K562 treated with DMSO at 1 percent for 24 hours (cell line): ENCODE measurements around the gene MCM8. TPM values are rescaled to one million over a fixed set of nuclear protein-coding genes. Genes with fewer than 3 reads are reported as not detected.

Experiments used
- total RNA-seq: library from RNA; unstranded; fragments of 300-600 nt; gene quantifications from 2 replicates; pipeline ENCODE4 v1.2.3, GENCODE V29; 2022; ENCODE audit warnings: low read depth; ENCODE audit not compliant: insufficient read depth

Gene MCM8
- total RNA-seq, result 10.7 and 13.6 TPM in 2 replicates

GRCh38 chr20:5950271-5951031 is at the start of gene MCM8, which contains the start of gene TRMT6:
TSS of gene MCM8 (plus strand) at chr20:5950652. CDS start at chr20:5952016, 1,364 bp downstream.
TSS of gene TRMT6 (minus strand) at chr20:5950533. CDS start at chr20:5950405, 128 bp downstream.

Other genes starting within 250 kb of the MCM8 start
- 11.8 and 15.2 TPM in 2 replicates for gene SHLD1, start 200.3 kb upstream of the MCM8 start, total RNA-seq
- gene CHGB, start 39.1 kb upstream of the MCM8 start, total RNA-seq, result not detected in 2 replicates
- gene TRMT6, start 119 bp upstream of the MCM8 start, total RNA-seq, result 6.5 and 6.8 TPM in 2 replicates
- 12.4 TPM in 2 replicates for gene CRLS1, start 55.5 kb downstream of the MCM8 start, total RNA-seq
- gene LRRN4, start 103.4 kb downstream of the MCM8 start, total RNA-seq, result not detected in 2 replicates
- 0.06 and 0.10 TPM in 2 replicates for gene FERMT1, start 172.4 kb downstream of the MCM8 start, total RNA-seq